Hepatocyte (in vitro differentiated cells): ENCODE results near the gene RPTOR. TPM values are rescaled to one million over a fixed set of nuclear protein-coding genes. Genes with fewer than 3 reads are reported as not detected.

Experiments used
- DNase-seq: peaks from one replicate; pipeline ENCODE4 v3.0.0-alpha.2; 2016; ENCODE audit warnings: low spot score
- H2AFZ ChIP-seq: fragments of 200-600 bp; sonication (generic); 2 replicates; pipeline ENCODE4 v1.6.0; 2016; ENCODE audit warnings: antibody characterized with exemption, mild to moderate bottlenecking
- H3K27ac ChIP-seq: fragments of 200-600 bp; sonication (generic); 2 replicates; pipeline ENCODE4 v1.5.1; 2016; ENCODE audit warnings: mild to moderate bottlenecking
- H3K27me3 ChIP-seq: fragments of 200-600 bp; sonication (generic); 2 replicates; pipeline ENCODE4 v1.6.1; 2016
- H3K36me3 ChIP-seq: fragments of 200-600 bp; sonication (generic); replicated peaks from 2 replicates; pipeline ENCODE4 v1.5.1; 2016; ENCODE audit warnings: low read depth; ENCODE audit not compliant: insufficient read depth
- H3K4me1 ChIP-seq: fragments of 200-600 bp; sonication (generic); 2 replicates; pipeline ENCODE4 v1.5.1; 2016; ENCODE audit warnings: mild to moderate bottlenecking, moderate library complexity; ENCODE audit not compliant: insufficient read depth
- H3K4me2 ChIP-seq: fragments of 200-600 bp; sonication (generic); 2 replicates; pipeline ENCODE4 v1.6.0; 2016
- H3K4me3 ChIP-seq: fragments of 200-600 bp; sonication (generic); 2 replicates; pipeline ENCODE4 v1.5.1; 2016; ENCODE audit warnings: mild to moderate bottlenecking
- H3K79me2 ChIP-seq: fragments of 200-600 bp; sonication (generic); 2 replicates; pipeline ENCODE4 v1.6.0; 2017; ENCODE audit warnings: mild to moderate bottlenecking
- H3K9me2 ChIP-seq: fragments of 200-600 bp; sonication (generic); replicated peaks from 2 replicates; pipeline ENCODE4 v1.6.0; 2017; ENCODE audit warnings: mild to moderate bottlenecking; ENCODE audit not compliant: insufficient read depth
- H3K9me3 ChIP-seq: fragments of 200-600 bp; sonication (generic); 2 replicates; pipeline ENCODE4 v1.5.1; 2016; ENCODE audit warnings: low read depth, mild to moderate bottlenecking
- H4K20me1 ChIP-seq: fragments of 200-600 bp; sonication (generic); 2 replicates; pipeline ENCODE4 v1.6.0; 2016; ENCODE audit warnings: mild to moderate bottlenecking; ENCODE audit not compliant: insufficient read depth, poor library complexity, severe bottlenecking
- EZH2 ChIP-seq: fragments of 200-600 bp; sonication (generic); IDR thresholded peaks from 2 replicates; pipeline ENCODE4 v1.6.1; 2016; ENCODE audit warnings: antibody characterized with exemption, mild to moderate bottlenecking, borderline replicate concordance
- EZH2phosphoT487 ChIP-seq: fragments of 200-600 bp; sonication (generic); IDR thresholded peaks from one replicate; pipeline ENCODE4 v1.6.1; 2018; ENCODE audit warnings: antibody characterized with exemption, mild to moderate bottlenecking, low read depth, moderate library complexity; ENCODE audit not compliant: unreplicated experiment, severe bottlenecking
- WGBS: methylation state at CpG from one replicate; pipeline ENCODE4 v1.1.6; 2016; ENCODE audit warnings: low lambda C conversion rate; ENCODE audit errors: missing lambda C conversion rate; 5-methylcytosine and 5-hydroxymethylcytosine counted together
- polyA plus RNA-seq: library from polyadenylated mRNA; unstranded; fragments of >200 nt; fragmentation: Nextera tagmentation; extraction: Ambion mirVana; gene quantifications from 2 replicates; pipeline ENCODE4 v1.2.1, GENCODE V29; 2016
- total RNA-seq: library from RNA; depleted of rRNA; stranded (reverse); fragments of >200 nt; gene quantifications from 2 replicates; pipeline ENCODE4 v1.2.3, GENCODE V29; 2014
- TF ChIP-seq, protein P1 (sequence below): fragments of 200-600 bp; sonication (generic); IDR thresholded peaks from 2 replicates; pipeline ENCODE4 v1.5.1; 2016; ENCODE audit warnings: antibody characterized with exemption, mild to moderate bottlenecking; ENCODE audit not compliant: poor library complexity

Gene RPTOR
- total and polyA plus RNA-seq, 2 experiments from 2014 or later: 14.1 to 20.6 TPM

DNA sequence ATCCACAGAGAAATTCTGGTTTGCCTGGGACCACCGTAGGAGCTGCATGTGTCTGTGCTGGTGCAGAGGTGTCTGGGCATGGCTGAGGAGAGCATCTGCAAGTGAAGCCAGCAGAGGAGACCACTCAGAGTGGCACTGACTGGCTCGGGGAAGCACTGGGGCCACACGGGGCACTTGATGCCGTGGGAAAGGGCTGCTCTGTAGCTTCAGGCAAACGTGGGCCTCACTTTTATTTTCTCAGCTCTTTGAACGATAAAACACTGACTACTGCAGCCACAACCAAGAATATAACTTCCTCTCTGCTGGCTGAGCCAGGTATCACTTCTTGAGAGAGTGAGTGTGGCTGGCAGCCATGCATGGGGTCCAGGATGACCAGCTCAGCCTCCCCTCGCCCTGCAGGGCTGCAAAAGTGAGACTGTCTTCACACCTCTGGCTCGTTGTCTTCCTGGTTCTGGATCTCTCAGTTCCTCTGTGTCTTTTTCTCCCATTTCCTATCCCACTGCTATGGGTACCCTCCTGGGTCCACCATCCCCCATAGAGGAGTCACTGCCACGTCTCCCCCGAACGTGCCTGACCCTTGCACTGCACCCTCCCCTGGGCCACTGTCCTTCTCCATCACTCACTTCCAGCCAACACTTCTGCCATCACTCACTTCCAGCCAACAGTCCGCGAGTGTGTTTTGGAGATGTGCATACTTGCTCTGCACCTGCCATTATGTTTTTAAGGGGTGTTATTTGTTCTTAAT lies 245.6 kb downstream of the RPTOR start:
- Histone ChIP-seq H3K9me3 (no peaks in the 10 kb centered on the region), H3K27me3 (no peaks in the 10 kb centered on the region), H2AFZ (no peak overlapping the region), H3K4me3 (no peak overlapping the region), H4K20me1 (no peaks in the 10 kb centered on the region), H3K36me3 (no peaks in the 10 kb centered on the region), H3K4me1 (peaks cover 35% of the 10 kb centered on the region), H3K4me2 (no peak overlapping the region), H3K79me2 (peaks cover 8% of the 10 kb centered on the region), H3K27ac (peak overlapping the region; percentile 87), H3K9me2 (no peaks in the 10 kb centered on the region)
- no peak for DNase-seq
- TF ChIP-seq, protein P1, sequence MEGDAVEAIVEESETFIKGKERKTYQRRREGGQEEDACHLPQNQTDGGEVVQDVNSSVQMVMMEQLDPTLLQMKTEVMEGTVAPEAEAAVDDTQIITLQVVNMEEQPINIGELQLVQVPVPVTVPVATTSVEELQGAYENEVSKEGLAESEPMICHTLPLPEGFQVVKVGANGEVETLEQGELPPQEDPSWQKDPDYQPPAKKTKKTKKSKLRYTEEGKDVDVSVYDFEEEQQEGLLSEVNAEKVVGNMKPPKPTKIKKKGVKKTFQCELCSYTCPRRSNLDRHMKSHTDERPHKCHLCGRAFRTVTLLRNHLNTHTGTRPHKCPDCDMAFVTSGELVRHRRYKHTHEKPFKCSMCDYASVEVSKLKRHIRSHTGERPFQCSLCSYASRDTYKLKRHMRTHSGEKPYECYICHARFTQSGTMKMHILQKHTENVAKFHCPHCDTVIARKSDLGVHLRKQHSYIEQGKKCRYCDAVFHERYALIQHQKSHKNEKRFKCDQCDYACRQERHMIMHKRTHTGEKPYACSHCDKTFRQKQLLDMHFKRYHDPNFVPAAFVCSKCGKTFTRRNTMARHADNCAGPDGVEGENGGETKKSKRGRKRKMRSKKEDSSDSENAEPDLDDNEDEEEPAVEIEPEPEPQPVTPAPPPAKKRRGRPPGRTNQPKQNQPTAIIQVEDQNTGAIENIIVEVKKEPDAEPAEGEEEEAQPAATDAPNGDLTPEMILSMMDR: no peak
- TF ChIP-seq EZH2phosphoT487: no peak
- TF ChIP-seq EZH2: no peak
- 82% methylated on average over 13 of the region's 13 CpGs for whole genome bisulfite sequencing

DNA sequence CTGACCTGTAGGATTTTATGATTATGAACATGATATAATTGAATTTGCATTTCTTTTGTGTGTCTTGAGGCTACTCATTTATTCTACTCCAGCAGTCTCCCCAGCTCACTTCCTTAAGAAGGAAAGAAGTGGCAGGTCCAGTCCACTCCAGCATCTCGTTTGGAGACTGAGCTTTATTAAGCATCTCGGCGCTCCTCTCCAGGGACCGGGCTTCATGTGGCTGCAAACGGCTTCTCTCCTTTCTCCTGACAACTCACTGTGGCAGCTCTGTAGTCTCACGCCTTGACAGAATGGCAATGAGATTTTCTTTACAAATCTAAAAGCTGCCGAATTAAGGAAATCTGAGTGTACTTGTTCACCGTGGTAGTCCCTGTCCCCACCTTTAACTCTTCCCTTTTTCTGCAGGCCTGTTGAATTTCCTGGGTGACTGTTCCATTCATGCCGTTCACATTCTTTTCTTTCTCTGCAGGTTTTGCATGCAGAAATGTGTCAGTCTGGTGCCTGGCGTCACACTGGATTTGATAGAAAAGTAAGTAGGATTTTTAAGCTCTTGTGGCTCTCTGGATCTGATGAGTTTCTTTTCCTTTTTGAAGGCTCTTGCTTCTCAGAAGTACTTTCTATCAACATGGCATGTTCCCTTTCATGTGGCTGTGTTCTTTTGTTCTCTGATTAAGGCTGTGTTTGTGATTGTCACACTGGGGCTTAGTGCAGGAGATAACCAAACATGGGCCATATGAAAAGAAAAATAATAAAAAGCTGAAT lies 246.5 kb downstream of the RPTOR start:
- WGBS: 71% methylated on average over 10 of the region's 10 CpGs
- Histone ChIP-seq H3K4me1 (peaks cover 35% of the 10 kb centered on the region), H3K9me2 (no peaks in the 10 kb centered on the region), H3K4me3 (no peak overlapping the region), H3K4me2 (peak overlapping the region; percentile 42), H3K79me2 (peaks cover 8% of the 10 kb centered on the region), H3K27ac (peak overlapping the region; percentile 87), H2AFZ (no peak overlapping the region), H3K9me3 (no peaks in the 10 kb centered on the region), H4K20me1 (no peaks in the 10 kb centered on the region), H3K36me3 (no peaks in the 10 kb centered on the region), H3K27me3 (no peaks in the 10 kb centered on the region)
- no peak for TF ChIP-seq EZH2
- TF ChIP-seq, protein P1: no peak
- no peak for TF ChIP-seq EZH2phosphoT487
- DNase-seq: no peak

DNA sequence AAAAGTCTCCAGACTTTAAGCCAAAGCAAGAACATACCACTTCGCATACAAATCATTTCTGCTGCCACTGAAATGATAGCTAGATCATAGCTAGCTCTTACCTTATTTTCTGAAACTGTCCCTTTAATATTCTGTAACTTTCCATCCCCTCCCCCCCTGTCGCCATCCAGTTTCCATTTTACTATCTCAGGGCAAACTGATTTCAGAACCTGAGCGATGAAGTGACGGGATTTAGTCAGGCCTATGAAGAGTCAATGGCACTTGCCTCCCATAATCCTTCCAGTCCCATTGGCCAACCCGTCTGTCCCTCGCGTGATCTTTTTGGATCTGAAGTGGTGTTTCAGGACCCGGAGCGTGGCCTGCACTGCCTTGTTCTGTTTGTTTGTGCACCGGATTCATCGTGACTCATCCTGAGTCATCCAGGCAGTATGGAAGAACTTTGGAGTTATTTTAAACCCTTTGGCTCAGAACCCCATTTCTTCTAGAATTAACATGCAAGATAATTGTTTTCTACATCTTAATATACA lies 247.2 kb downstream of the RPTOR start:
- no peaks in the 10 kb centered on the region for H4K20me1 ChIP-seq
- WGBS: 50% methylated on average over 11 of the region's 11 CpGs
- no peak for TF ChIP-seq EZH2
- TF ChIP-seq, protein P1: no peak
- TF ChIP-seq EZH2phosphoT487: no peak
- H3K36me3 ChIP-seq: no peaks in the 10 kb centered on the region
- peak overlapping the region; percentile 42 for H3K4me2 ChIP-seq
- no peaks in the 10 kb centered on the region for H3K9me3 ChIP-seq
- H3K4me1 ChIP-seq: peaks cover 35% of the 10 kb centered on the region
- DNase-seq: peak; percentile 86
- H3K27me3 ChIP-seq: no peaks in the 10 kb centered on the region
- no peak overlapping the region for H2AFZ ChIP-seq
- peak overlapping the region; percentile 87 for H3K27ac ChIP-seq
- H3K4me3 ChIP-seq: no peak overlapping the region
- peaks cover 8% of the 10 kb centered on the region for H3K79me2 ChIP-seq
- H3K9me2 ChIP-seq: no peaks in the 10 kb centered on the region
